GM21529 (cell line): ENCODE results near the gene PRX.
"Not testable (repeated sequence)": the region's sequence is repeated elsewhere in the genome, so short reads cannot be mapped to it uniquely, and the experiment has no call there.

ENCODE experiments used
- ATAC-seq: cut with Tn5 transposase; IDR thresholded peaks from one replicate; pipeline ENCODE4 v1.9.1; 2021; ENCODE audit not compliant: unreplicated experiment

The PRX gene

DNA sequence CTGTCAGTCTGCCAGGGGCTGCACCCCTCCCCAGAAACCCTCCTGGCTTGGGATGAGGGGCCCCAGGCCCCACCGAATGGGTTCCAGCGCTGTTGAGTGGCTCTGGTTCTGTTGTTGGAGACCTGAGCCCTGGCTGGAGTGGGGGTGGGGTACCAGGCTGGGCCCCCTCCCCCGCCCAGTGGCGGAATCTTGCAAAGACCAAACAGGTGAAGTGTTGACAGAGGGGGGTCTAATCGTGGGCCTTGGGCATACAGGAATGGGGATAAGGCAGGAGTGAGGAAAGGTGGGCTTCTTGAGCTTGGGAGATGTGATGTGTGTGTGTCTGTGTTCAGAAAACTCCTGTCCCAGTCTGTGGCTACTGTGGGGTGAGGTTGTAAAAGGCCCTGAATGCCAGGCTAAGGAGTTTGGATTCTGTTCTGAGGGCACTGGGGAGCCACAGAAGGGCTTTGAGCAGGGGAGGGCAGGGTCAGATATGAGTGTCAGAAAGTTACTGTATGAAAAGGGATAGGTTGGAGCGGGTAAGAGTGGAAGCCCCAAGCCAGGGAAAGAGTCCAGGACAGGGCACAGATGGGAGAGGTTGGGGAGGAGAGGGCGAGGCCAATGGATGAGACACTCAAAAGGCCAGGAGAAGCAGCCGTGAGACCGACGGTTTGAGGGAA, 23.0 kb downstream of the PRX start, which contains the start of gene HIPK4:
HIPK4 (minus strand) TSS at position 98 of the 659 bp plus-strand sequence. CDS start 279 bp downstream, outside the sequence.
- no peak for ATAC-seq

DNA sequence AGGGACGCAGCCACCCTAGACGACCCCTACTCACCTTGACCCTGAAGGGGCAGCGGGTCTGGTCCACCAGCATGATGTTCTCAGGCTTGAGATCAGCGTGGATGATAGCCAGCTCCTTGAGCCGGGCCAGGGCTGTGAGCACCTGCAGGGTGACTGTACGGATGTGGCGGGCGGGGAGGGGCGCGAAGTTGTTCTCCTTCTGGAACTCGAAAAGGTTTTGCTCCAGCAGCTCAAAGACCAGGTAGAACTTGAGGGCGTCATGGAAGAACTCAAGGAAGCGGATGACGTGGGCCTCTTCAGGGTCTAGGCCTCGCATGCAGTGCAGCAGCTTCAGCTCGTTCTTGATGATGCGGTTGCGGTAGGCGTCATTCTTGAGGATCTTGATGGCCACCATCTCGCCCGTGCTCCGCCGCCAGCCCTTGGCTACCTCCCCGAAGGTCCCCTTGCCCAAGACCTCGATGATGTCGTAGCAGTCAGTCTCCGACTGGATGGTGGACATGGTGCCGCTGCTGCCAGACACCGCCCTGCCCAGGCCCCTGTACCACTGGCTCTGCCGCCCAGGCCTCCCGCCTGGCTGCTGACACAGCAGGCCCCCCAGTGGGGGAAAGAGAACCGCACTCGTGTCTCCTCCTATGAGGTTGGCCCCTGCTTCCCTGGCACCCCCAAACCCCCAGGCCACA, 23.6 kb downstream of the PRX start:
- no peak for ATAC-seq

DNA sequence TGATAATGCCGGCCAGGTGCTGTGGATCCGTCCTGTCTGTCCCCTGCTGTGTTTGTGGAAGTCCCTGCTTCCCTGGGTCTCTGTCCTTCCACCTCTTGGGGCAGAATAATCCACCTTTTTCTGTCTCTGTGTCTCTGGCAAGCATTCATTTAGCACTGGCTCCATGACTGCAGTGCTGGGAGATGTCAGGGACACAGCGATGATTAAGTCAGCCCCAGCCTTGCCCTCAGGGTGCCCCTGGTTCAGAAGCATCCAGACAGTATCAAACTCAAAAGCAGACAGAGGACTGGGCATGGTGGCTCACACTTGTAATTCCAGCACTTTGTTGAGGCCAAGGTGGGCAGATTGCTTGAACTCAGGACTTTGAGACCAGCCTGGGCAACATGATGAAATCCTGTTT, 24.7 kb downstream of the PRX start:
- no peak for ATAC-seq

DNA sequence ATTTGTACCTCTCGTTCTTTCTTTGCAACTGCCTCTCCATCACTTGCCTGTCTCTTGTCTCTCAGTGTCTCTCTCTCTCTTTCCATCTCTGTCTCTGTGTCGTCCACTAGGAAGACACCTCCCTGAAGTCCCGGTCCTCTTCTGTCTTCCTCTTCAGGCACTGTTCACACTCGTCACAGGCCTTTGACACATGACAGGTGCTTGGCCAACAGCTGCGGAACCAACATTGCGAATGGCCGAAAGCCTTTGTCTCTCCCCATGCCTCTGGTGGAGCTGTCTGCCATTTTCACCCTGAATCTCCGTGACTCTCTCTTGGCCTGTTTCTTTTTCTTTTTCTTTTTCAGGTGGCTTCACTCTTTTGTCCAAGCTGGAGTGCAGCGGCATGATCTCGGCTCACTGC, 26.0 kb downstream of the PRX start:
- no peak for ATAC-seq

DNA sequence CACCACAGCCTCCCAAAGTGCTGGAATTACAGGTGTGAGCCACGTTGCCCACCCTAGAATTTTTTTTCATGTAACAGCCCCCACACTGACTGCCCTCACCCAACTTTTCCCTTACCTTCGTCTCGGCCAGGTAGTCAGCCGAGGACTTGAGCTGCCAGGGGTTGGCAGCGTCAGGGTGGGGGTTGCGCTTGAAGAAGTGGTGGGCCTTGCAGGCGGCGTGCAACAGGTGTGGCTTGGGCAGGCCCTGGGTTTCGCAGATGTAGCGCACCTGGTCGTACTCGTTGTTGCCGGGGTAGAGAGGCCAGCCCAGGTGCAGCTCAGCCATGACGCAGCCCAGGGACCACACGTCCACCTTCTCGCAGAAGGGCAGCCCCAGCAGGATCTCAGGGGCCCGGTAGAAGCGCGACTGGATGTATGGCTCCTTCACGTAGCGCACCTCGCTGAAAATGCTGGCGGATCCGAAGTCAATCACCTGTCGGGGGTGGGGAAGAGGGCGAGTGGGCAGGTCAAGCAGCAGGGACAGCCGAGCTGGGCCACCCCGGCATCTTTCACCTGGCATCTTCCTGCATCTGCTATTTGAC, 29.4 kb downstream of the PRX start:
- no peak for ATAC-seq

DNA sequence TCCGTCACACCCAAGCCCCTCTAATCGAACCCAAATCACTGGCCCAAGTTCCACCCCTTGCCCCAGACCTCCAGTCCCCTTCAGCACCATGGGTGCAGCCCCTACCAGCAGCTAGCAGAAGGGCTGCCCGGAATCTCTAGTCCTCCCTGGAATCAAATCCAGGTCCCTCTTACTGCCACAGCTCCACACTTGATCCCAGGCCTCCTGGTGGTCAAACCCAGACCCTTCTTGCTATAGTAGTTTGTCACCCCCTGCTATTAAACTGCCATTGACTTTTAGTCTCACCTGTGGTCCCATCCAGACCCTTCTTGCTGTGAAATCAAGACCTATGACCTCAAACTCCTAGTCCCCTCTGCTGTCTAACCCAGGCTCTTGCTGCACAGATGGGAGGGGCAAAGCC, 31.9 kb downstream of the PRX start:
- ATAC-seq = no peak

DNA sequence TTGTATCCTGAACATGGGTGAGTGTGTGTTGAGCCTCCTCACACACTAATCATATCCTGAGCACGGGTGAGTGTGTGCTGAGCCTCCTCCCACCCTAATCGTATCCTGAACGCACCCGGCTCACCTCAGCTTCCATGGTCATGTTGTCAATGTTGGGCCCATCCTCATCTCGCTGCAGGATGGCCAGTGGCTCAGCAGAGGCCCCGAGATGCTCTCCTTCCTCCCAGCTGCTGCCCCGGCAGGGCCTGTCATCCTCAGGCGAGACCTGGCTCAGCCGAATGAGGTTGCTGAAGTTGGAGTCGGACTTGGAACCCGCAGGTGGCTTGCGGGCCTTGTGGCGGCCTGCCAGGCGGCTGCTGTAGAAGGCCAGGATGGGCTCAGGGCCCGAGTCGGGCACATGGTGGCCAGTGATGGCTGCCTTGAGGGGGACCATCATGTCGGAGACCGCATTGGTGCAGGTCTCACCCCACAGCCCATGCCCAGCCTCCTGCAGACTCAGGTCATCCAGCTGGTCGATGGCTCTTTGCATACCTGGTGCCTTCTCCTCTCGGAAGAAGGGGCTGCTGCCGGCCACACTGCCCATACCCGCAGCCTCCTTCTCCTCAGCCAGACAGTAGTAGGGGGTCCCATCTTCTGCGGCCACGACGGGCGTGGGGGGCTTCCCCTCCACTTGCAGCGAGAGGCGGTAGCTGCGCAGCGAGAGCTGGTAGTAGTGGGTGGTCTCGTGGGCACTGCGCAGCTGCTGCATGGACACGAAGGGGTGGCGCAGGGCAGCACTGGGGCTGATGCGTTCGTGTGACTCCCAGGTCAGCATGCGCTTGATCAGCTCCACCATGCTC, 32.8 kb downstream of the PRX start:
- ATAC-seq = no peak

DNA sequence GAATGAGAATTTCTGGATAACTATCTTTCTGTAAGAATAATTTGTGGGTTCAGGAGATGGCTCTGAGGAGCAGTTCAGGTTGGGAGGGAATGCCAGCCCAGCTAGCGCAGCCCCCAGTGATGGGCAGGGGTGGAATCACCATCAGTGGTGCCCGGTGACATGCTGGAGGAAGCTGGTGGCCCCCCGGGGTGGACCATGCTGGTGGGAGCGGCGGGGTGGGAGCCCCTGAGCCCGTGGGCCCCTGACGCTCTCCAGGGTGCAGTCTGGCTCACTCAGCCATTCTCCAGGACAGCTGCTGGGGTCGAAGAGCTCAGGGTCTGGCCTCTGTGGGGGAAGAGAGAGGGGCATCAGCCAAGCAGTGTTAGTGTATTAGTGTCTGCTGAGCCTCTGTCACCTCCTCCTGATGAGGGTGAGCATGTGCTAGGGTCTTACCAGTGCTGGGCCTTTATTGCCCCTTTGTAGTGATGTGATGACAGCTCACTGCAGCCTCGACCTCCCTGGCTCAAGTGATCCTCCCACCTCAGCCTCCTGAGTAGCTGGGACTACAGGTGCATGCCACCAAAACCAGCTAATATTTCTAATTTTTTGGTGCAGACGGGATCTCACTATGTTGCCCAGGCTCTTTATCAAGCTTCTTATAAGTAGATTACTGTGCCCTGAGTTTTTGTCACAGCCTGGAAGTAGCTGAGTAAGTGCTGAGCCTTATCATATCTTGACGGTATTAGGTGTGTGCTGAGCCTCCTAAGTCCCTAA, 33.6 kb downstream of the PRX start:
- no peak for ATAC-seq

DNA sequence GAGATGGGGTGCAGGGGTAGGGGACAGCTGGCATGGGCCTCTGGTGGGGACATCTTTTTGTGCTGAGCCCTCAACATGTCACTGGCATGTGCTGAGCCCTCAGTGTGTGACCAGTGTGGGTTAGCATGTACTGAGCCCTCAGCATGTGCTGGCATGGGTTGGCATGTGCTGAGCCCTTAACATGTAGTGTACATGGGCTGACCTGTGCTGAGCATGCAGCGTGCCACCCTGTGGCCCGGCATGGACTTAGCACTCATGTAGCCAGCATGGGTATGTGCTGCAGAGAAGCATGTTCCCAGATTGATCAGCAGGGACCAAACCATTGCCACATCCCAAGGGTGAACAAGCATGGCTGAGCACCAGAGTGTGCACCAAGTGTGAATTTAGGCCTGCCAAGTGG, 34.7 kb downstream of the PRX start:
- no peak for ATAC-seq

DNA sequence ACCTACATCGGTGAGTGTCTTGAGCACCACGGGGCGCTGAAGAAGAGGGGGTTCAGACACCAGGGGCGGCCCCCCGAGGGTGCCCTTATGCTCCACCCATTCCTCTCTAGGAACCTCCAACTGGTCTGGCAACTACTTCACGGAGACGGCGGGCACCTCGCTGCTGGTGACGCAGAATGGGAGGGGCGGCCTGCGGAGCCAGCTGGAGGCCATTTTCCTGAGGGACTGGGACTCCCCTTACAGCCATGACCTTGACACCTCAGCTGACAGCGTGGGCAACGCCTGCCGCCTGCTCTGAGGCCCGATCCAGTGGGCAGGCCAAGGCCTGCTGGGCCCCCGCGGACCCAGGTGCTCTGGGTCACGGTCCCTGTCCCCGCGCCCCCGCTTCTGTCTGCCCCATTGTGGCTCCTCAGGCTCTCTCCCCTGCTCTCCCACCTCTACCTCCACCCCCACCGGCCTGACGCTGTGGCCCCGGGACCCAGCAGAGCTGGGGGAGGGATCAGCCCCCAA, 35.2 kb downstream of the PRX start:
- no peak for ATAC-seq

DNA sequence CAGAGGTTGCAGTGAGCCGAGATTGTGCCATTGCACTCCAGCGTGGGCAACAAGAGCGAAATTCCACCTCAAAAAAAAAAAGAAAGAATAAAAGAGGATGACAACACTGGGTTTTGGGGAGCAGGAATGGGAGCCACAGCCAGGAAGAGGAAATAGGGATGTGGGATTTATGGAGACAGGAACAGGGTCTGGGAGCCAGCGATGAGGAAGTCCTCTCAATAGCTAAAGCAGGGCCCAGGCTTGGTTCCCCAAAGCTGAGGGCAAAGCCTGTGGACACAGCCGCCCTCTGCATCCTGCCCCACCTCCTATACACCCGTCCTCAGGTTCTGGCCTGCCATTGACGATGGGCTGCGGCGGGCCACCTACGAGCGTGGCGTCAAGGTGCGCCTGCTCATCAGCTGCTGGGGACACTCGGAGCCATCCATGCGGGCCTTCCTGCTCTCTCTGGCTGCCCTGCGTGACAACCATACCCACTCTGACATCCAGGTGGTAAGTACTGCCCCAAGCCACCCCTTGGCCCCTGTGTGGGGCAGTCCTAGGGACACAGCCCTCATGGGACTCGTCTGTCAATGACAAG, 36.8 kb downstream of the PRX start:
- ATAC-seq = no peak

DNA sequence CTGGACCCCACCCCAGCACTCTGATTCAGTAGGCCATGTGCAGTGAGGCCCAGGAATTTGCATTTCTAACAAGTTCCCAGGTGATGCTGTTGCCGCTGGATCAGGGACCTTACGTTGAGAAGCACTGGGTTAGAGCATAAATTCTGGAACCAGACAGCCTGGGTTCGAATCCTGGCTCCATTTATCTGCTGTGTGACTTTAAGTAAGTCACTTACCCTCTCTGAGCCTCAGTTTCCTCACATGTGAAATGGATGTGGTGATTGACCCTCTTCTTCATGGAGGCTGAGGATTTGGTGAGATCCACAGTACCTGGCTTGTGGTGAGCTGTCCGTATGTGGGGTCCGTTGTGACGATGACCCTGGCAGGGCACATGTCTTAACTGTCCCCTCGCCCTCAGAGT, 39.1 kb downstream of the PRX start:
- ATAC-seq = no peak

DNA sequence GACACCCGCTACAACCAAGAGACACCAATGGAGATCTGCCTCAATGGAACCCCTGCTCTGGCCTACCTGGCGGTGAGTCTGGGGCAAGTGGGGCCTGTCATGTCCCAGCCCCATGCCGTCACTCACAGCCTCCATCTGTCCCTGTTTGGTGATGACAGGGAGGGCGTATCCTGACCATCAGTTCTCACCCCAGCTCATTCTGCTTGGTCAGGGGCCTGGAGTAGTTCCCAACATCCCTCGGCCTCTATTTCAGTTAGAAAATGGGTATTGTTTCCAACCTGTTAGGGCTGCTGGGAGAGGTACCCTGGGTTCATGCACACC, 41.4 kb downstream of the PRX start:
- no peak for ATAC-seq

DNA sequence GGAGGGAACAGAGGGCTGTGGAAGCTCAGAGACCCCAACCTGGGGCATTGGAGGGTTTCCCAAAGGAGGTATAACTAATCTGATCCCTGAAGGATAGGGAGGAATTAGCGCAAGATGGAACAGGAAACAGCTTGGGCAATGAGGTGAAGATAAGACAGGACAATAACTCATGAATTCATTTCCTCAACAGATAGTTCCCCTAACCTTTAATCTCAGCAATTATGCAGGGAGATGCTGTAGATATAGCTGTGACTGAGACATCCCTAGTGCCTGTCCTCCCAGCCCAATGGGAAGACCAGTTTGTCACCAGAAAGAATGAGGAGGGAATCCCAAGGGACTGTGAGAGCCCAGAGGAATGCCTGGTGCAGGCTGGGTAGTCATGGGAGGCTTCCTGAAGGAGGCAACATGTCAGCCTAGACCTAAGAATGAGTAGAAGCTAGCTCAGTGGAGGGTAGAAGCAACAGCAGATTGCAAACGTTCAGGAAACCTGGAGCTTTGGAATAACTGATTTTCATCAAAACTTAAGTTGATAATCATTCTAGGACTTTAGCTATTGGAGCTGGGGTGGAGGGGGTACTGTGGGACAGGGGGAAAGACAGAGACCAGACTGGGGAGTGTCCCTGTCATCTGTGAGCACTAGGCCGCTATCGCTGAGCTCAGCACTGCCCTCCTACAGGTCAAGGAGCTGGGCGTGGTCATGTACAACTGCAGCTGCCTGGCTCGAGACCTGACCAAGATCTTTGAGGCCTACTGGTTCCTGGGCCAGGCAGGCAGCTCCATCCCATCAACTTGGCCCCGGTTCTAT, 42.0 kb downstream of the PRX start:
- ATAC-seq = no peak

DNA sequence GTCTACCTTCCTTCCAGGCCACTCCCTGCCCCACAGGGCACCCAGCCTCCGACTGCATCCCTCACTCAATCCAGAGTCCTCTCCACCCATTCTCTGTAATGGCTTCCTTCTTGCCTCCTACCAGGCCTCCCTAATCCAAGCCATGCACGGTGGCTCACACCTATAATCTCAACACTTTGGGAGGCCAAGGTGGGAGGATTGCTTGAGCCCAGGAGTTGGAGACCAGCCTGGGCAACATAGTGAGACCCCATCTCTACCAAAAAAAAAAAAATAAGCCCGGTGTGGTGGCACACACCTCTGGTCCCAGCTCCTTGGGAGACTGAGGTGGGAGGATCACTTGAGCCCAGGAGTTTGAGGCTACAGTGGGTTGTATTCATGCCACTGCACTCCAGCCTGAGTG, 42.9 kb downstream of the PRX start:
- not testable (repeated sequence) for ATAC-seq

DNA sequence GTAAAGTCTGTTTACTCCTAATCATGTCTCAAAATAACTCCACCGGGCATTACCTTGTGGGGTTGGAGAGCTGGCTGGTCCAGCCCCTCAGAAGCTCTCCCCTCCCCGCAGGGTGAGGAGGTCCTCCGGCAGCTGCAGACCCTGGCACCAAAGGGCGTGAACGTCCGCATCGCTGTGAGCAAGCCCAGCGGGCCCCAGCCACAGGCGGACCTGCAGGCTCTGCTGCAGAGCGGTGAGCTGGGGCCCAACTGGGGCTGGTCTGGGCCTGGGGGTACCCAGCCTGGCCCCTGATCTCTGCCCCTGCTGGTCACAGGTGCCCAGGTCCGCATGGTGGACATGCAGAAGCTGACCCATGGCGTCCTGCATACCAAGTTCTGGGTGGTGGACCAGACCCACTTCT, 43.4 kb downstream of the PRX start:
- ATAC-seq = no peak

DNA sequence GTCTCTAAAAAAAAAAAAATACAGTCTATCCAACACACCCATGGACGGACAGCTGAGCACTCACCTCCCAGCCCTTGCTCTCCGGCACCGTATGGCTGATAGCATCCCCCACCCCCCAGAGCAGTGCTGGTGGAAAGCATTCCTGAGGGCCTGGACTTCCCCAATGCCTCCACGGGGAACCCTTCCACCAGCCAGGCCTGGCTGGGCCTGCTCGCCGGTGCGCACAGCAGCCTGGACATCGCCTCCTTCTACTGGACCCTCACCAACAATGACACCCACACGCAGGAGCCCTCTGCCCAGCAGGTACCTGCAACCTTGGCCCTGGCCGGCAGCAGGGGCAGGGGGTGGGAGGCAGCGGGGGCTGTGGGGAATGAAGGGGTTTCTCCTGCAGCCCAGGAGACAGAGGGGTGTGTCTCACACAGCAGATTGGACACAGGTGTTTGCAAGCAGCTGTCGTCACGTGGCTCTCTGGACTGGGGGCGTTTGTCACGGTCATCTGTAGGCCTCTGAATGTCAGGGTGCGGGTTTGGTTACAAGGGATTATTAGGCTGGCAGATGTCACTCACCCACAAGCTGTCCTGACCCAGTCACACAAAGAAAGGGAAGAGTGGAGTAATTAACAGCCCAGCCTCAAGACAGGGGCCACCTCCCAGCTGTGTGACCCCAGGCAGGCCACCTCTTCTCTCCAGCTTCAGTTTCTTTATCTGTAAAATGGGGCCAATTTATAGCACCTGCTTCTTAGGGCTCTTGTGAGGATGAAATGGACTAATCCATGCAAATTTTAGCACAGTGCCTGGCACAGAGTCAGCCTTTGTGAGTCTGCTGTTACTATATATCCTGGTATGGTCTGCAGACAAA, 45.4 kb downstream of the PRX start:
- no peak for ATAC-seq

DNA sequence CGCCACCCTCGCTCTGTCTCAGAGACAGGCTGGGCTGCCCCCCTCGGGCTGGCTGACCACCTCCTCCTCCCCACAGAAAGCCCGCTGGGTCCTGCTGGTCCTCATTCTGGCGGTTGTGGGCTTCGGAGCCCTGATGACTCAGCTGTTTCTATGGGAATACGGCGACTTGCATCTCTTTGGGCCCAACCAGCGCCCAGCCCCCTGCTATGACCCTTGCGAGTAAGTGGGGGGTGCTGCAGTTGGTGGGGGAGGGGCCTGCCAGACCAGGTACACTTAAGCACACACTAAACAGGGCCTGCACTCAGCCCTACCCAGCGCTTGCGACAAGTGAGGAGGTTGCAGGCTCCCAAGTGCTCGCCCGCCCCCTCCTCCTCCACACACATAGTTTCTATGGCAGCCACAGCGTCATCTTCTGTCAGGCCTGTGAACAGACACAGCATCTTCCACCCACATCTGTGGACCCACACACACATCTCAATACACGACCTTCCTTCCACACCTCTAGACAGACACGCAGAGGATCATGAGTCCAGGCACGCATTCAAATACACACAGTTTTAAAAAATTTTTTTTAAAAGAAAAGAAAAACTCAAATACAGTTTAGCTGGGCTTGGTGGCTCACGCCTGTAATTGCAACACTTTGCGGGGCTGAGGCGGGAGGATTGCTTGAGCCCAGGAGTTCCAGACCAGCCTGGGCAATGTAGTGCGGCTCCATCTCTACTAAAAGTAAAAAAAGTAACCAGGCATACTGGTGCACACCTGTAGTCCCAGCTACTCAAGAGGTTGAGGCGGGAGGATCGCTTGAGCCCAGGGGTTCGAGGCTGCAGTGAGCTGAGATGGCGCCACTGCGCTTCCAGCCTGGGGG, 46.2 kb downstream of the PRX start:
- no peak for ATAC-seq
